OCI-LY3 (cell line): ENCODE data around the gene FUT4.

Source experiments
- CTCF ChIP-seq: fragments of 200-600, 300-600 bp; sonication (generic); IDR thresholded peaks from 2 replicates; pipeline ENCODE4 v1.5.1; 2014; ENCODE audit warnings: antibody characterized with exemption, low read length, low read depth
- EZH2phosphoT487 ChIP-seq: fragments of 200-600 bp; shearing (Covaris generic); IDR thresholded peaks from 2 replicates; pipeline ENCODE4 v1.6.1; 2018; ENCODE audit warnings: antibody characterized with exemption, mixed run types, low read depth

GRCh38 chr11:94586546-94586945, 42.8 kb downstream of the FUT4 start:
- no peak for TF ChIP-seq CTCF
- TF ChIP-seq EZH2phosphoT487 = no peak
